Erythroblast (primary cell): Measurements from ENCODE around the gene FLT3.

Experiments used
- GATA1 ChIP-seq: IDR thresholded peaks from 2 replicates; pipeline ENCODE4 v1.6.1; 2011; ENCODE audit warnings: low read depth, mild to moderate bottlenecking, control low read depth, low read length, moderate library complexity
- POLR2A ChIP-seq: IDR thresholded peaks from 2 replicates; pipeline ENCODE4 v1.6.1; 2011; ENCODE audit warnings: mild to moderate bottlenecking, low read length

GRCh38 chr13:28046981-28047380, 53.4 kb downstream of the FLT3 start:
- TF ChIP-seq POLR2A (no peak), GATA1 (no peak)
